Placental epithelial cell (primary cell): Measurements from ENCODE around the gene DSP. TPM values are rescaled to one million over a fixed set of nuclear protein-coding genes. Genes with fewer than 3 reads are reported as not detected.

Experiments used
- total RNA-seq: library from RNA; depleted of rRNA; stranded (reverse); fragments of >200 nt; gene quantifications from 2 replicates; pipeline ENCODE4 v1.2.3, GENCODE V29; 2012

The DSP gene
- total RNA-seq, result 135 and 304 TPM in 2 replicates

GRCh38 chr6:7541175-7542064 is at the start of gene DSP:
DSP (plus strand) TSS chr6:7541671; CDS start chr6:7541916, 245 bp downstream.

GRCh38 chr6:7589949-7590917 is 48.8 kb downstream of the DSP start, which contains the start of gene SNRNP48:
SNRNP48 (plus strand) TSS chr6:7590198; CDS start chr6:7590258, 60 bp downstream.

Other genes with a start within 250 kb of the DSP start
- 43.6 and 136 TPM in 2 replicates for gene SSR1, start 228.5 kb upstream of the DSP start, total RNA-seq
- 0.22 TPM in 1 of 2 replicates, not detected in the other for gene CAGE1, start 151.9 kb upstream of the DSP start, total RNA-seq
- 8.2 and 10.1 TPM in 2 replicates for gene RIOK1, start 151.9 kb upstream of the DSP start, total RNA-seq
- 9.4 and 10.1 TPM in 2 replicates for gene SNRNP48, start 48.5 kb downstream of the DSP start, total RNA-seq
- 0.39 and 2.1 TPM in 2 replicates for gene BMP6, start 184.4 kb downstream of the DSP start, total RNA-seq